ENCODE measurements around the gene NOC2L.

- TF ChIP-seq CTCF (conservative IDR thresholded peaks at IDR 0.05; ENCODE audit: low read depth, low read length) (no peak), EZH2 (IDR thresholded peaks at IDR 0.05; ENCODE audit: borderline replicate concordance, low read depth, low read length, poor library complexity, severe bottlenecking) (no peak)
These were observed 22.4 kb downstream of the NOC2L start for GRCh38 chr1:936348-937264.
